Measurements from ENCODE around the gene PTPRN2. TPM values are rescaled to one million over a fixed set of nuclear protein-coding genes. Genes with fewer than 3 reads are reported as not detected.

The PTPRN2 gene
- total RNA-seq, 1 experiment from 2014 or later = 1.1 TPM

GRCh38 chr7:158490171-158490782 is 97.3 kb downstream of the PTPRN2 start:
- intact Hi-C loops (cut with micrococcal nuclease; ENCODE audit: unreplicated experiment) (no loop called here), in situ Hi-C loops (cut with HindIII; ENCODE audit: low pct_unique_long_range_greater_than_20kb, low sequenced_read_pairs) (no loop called here)
- ChIA-PET POLR2A (no interaction called here), CTCF (no interaction called here)
- Histone ChIP-seq H3K27me3 (ENCODE audit: control insufficient read depth, insufficient read depth, low read length) (peaks cover 3% of the 10 kb centered on the region; the same call in 1 of the 2 replicates), H3K36me3 (ENCODE audit: control insufficient read depth, insufficient read depth, low read length) (no peaks in the 10 kb centered on the region), H3K4me3 (ENCODE audit: low read depth in 2 of 2, low read length in 2 of 2) (no peak overlapping the region), H3K27ac (ENCODE audit: low read length) (no peak overlapping the region), H3K4me1 (ENCODE audit: control insufficient read depth, insufficient read depth, low read length) (no peaks in the 10 kb centered on the region), H3K9me3 (ENCODE audit: control insufficient read depth, insufficient read depth, low read depth, low read length) (no peaks in the 10 kb centered on the region)
- ATAC-seq (no peak), DNase-seq (ENCODE audit: low read depth, low spot score) (no peak)
- no TSS peak for BruUV-seq (replicated peaks)
- TF ChIP-seq SIN3A (IDR thresholded peaks at IDR 0.05; ENCODE audit: borderline replicate concordance, insufficient read depth, low read depth, low read length) = no peak
- TF ChIP-seq, protein P1, sequence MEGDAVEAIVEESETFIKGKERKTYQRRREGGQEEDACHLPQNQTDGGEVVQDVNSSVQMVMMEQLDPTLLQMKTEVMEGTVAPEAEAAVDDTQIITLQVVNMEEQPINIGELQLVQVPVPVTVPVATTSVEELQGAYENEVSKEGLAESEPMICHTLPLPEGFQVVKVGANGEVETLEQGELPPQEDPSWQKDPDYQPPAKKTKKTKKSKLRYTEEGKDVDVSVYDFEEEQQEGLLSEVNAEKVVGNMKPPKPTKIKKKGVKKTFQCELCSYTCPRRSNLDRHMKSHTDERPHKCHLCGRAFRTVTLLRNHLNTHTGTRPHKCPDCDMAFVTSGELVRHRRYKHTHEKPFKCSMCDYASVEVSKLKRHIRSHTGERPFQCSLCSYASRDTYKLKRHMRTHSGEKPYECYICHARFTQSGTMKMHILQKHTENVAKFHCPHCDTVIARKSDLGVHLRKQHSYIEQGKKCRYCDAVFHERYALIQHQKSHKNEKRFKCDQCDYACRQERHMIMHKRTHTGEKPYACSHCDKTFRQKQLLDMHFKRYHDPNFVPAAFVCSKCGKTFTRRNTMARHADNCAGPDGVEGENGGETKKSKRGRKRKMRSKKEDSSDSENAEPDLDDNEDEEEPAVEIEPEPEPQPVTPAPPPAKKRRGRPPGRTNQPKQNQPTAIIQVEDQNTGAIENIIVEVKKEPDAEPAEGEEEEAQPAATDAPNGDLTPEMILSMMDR (IDR thresholded peaks at IDR 0.05) = no peak
- TF ChIP-seq, protein P2, sequence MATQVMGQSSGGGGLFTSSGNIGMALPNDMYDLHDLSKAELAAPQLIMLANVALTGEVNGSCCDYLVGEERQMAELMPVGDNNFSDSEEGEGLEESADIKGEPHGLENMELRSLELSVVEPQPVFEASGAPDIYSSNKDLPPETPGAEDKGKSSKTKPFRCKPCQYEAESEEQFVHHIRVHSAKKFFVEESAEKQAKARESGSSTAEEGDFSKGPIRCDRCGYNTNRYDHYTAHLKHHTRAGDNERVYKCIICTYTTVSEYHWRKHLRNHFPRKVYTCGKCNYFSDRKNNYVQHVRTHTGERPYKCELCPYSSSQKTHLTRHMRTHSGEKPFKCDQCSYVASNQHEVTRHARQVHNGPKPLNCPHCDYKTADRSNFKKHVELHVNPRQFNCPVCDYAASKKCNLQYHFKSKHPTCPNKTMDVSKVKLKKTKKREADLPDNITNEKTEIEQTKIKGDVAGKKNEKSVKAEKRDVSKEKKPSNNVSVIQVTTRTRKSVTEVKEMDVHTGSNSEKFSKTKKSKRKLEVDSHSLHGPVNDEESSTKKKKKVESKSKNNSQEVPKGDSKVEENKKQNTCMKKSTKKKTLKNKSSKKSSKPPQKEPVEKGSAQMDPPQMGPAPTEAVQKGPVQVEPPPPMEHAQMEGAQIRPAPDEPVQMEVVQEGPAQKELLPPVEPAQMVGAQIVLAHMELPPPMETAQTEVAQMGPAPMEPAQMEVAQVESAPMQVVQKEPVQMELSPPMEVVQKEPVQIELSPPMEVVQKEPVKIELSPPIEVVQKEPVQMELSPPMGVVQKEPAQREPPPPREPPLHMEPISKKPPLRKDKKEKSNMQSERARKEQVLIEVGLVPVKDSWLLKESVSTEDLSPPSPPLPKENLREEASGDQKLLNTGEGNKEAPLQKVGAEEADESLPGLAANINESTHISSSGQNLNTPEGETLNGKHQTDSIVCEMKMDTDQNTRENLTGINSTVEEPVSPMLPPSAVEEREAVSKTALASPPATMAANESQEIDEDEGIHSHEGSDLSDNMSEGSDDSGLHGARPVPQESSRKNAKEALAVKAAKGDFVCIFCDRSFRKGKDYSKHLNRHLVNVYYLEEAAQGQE (IDR thresholded peaks at IDR 0.05; ENCODE audit: insufficient read depth in 1 of 2, low read depth in 2 of 2, low read length in 1 of 2) = no peak

DNA sequence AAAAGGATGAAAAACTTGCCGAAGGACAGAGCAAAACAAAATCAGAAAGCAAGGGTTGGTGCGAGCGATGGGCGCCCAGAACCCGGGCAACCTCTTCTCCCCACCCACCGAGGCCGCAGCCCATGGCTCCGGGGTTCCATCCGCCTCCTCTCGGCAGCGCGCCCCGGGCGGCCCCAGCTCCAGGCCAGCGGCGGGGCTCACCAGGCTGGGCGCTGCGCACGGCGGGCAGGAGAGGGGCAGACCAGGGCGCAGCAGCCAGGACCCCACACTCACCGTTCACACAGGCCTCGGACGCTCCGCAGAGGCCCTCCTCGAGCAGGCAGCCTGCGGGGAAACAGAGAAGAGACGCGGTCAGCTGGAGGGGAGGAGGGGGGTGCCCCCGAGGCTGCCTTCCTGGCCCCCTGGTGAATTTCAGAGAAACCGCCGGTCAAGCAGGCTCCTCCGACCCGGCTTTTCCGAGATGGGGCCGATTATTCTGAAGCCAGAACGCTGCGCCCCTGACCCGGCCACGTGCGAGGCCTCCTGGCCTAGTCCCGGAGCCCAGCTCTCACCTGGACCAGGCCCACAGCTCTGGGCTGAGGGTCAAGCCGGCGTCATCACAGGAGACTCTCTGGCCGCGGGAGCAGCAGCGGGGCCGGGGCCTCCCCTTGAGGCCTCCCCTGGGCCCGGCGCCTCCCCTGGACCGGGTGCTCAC is 98.0 kb downstream of the PTPRN2 start:
- no peak overlapping the region for H3K27ac ChIP-seq (ENCODE audit: low read length)
- no peaks in the 10 kb centered on the region for H3K9me3 ChIP-seq (ENCODE audit: control insufficient read depth, insufficient read depth, low read depth, low read length)
- no peak overlapping the region for H3K4me3 ChIP-seq (ENCODE audit: low read depth in 2 of 2, low read length in 2 of 2)
- TF ChIP-seq SIN3A (IDR thresholded peaks at IDR 0.05; ENCODE audit: borderline replicate concordance, insufficient read depth, low read depth, low read length) = no peak
- TF ChIP-seq TCF7L2 (IDR thresholded peaks at IDR 0.05; ENCODE audit: low read depth, low read length) = no peak
- TF ChIP-seq, protein P2 (IDR thresholded peaks at IDR 0.05; ENCODE audit: insufficient read depth in 1 of 2, low read depth in 2 of 2, low read length in 1 of 2) = no peak
- TF ChIP-seq, protein P1 (IDR thresholded peaks at IDR 0.05) = no peak
- TF ChIP-seq POLR2AphosphoS5 (IDR thresholded peaks at IDR 0.05; ENCODE audit: low read depth, low read length) = no peak
- BruUV-seq (replicated peaks) = no TSS peak
- POLR2A ChIA-PET = no interaction called here
- no peaks in the 10 kb centered on the region for H3K4me1 ChIP-seq (ENCODE audit: control insufficient read depth, insufficient read depth, low read length)
- in situ Hi-C loops (cut with HindIII; ENCODE audit: low pct_unique_long_range_greater_than_20kb, low sequenced_read_pairs) (no loop called here), intact Hi-C loops (cut with micrococcal nuclease; ENCODE audit: unreplicated experiment) (no loop called here)
- H3K27me3 ChIP-seq (ENCODE audit: control insufficient read depth, insufficient read depth, low read length) = peaks cover 3% of the 10 kb centered on the region; the same call in 1 of the 2 replicates
- H3K36me3 ChIP-seq (ENCODE audit: control insufficient read depth, insufficient read depth, low read length) = no peaks in the 10 kb centered on the region
- CTCF ChIA-PET = no interaction called here
- DNase-seq (ENCODE audit: low read depth, low spot score) = no peak
- no peak for ATAC-seq
